ENCODE measurements around the gene NNT. TPM values are rescaled to one million over a fixed set of nuclear protein-coding genes. Genes with fewer than 3 reads are reported as not detected.

Gene NNT
- total RNA-seq, 1 donor from 2014 or later: 56.3 TPM

- Histone ChIP-seq H3K79me2 (ENCODE audit: low read depth) (no peaks in the 10 kb centered on the region), H3F3A (ENCODE audit: low read depth) (no peaks in the 10 kb centered on the region), H3K9me3 (ENCODE audit: low read depth) (no peaks in the 10 kb centered on the region), H3K4me2 (no peak overlapping the region), H3K9ac (no peak overlapping the region), H4K20me1 (ENCODE audit: low read depth) (no peaks in the 10 kb centered on the region), H3K27me3 (no peaks in the 10 kb centered on the region), H3K36me3 (no peaks in the 10 kb centered on the region), H3K27ac (no peak overlapping the region), H2AFZ (replicated peaks) (no peak overlapping the region), H3K4me1 (no peaks in the 10 kb centered on the region), H3K4me3 (no peak overlapping the region)
- Mint-ChIP-seq H3K9me3 (peaks cover 8% of the 10 kb centered on the region), H3K4me3 (no peak overlapping the region), H3K27me3 (ENCODE audit: insufficient read depth, low read depth) (no peaks in the 10 kb centered on the region), H3K36me3 (peaks cover 14% of the 10 kb centered on the region), H3K4me1 (no peaks in the 10 kb centered on the region), H3K27ac (no peak overlapping the region)
- no peak for TF ChIP-seq CTCF (IDR thresholded peaks at IDR 0.05)
- no peak for TF ChIP-seq EZH2phosphoT487 (IDR thresholded peaks at IDR 0.05)
- TF ChIP-seq EZH2 (IDR thresholded peaks at IDR 0.05): no peak
- no peak for DNase-seq (ENCODE audit: low spot score)
Measured at GRCh38 chr5:43675357-43675756, 72.4 kb downstream of the NNT start.

DNA sequence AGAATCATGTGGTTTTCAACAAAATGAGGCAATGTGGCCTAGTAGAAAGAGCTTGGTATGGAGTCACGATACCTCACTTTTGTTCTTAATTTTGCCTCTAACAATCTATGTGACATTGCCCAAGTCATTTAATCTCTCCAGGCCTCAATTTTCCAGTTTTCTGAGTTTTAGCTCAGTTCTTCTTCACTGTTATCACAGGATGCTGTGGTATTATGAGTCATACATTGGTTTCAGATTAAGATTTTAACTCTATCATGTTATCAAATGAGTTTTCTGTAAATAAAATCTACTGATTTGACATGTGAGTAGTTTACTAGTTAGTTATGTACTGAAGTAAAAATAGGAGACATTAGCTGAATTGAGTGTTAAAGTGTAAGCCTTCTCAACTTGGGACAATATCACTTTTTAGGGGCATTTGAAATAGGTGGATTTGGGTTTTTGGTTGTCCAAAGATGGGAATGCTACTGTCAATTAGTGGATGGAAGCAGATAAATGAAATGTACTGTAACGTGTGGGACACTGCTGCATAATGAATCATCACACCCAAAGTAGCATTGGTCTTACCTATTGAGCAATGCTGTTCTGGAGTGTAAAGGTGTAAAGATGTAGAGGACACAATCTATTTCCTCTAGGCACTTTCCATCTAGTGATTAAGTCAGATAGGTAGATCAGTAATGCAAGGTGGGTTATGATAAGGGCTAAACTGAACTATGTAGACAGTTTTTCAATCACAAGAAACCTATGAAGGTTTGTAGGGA lies 73.3 kb downstream of the NNT start:
- no peak overlapping the region for H3K4me3 ChIP-seq
- peaks cover 12% of the 10 kb centered on the region for H3K36me3 Mint-ChIP-seq
- H3K36me3 ChIP-seq: no peaks in the 10 kb centered on the region
- no peaks in the 10 kb centered on the region for H3K4me1 Mint-ChIP-seq
- no peak overlapping the region for H3K27ac ChIP-seq
- H3K4me3 Mint-ChIP-seq: no peak overlapping the region
- TF ChIP-seq CTCF (IDR thresholded peaks at IDR 0.05) (no peak), EZH2 (IDR thresholded peaks at IDR 0.05) (no peak), EZH2phosphoT487 (IDR thresholded peaks at IDR 0.05) (no peak)
- no peaks in the 10 kb centered on the region for H3K9me3 ChIP-seq (ENCODE audit: low read depth)
- DNase-seq (ENCODE audit: low spot score): no peak
- no peaks in the 10 kb centered on the region for H3K27me3 ChIP-seq
- H2AFZ ChIP-seq (replicated peaks): no peak overlapping the region
- H3K4me2 ChIP-seq: no peak overlapping the region
- no peak overlapping the region for H3K9ac ChIP-seq
- no peaks in the 10 kb centered on the region for H4K20me1 ChIP-seq (ENCODE audit: low read depth)
- no peaks in the 10 kb centered on the region for H3K79me2 ChIP-seq (ENCODE audit: low read depth)
- peaks cover 5% of the 10 kb centered on the region for H3K9me3 Mint-ChIP-seq
- no peak overlapping the region for H3K27ac Mint-ChIP-seq
- H3F3A ChIP-seq (ENCODE audit: low read depth): no peaks in the 10 kb centered on the region
- no peaks in the 10 kb centered on the region for H3K4me1 ChIP-seq
- H3K27me3 Mint-ChIP-seq (ENCODE audit: insufficient read depth, low read depth): no peaks in the 10 kb centered on the region

DNA sequence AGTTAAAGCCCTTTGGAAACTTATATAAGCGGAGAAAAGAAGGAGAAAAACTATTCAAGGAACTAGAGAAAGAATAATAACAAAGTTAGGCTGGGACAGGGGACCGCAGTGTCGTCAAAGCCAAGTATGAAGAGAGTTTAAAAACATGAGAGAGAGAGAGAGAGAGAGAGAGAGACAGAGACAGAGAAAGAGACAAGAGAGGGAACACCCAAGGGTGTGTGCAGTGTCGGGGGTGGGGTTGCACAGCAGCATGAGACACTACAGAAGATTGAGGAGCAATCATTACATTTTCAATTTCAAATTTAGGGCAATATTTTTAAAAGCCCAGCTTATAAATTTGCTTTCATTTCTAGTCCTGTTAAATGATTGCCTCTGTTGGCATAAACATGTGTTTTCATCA lies 74.3 kb downstream of the NNT start:
- no peak overlapping the region for H3K9ac ChIP-seq
- H3K27ac ChIP-seq: no peak overlapping the region
- H3K9me3 Mint-ChIP-seq: no peaks in the 10 kb centered on the region
- no peaks in the 10 kb centered on the region for H3K9me3 ChIP-seq (ENCODE audit: low read depth)
- no peak overlapping the region for H3K4me3 Mint-ChIP-seq
- no peak overlapping the region for H2AFZ ChIP-seq (replicated peaks)
- H4K20me1 ChIP-seq (ENCODE audit: low read depth): no peaks in the 10 kb centered on the region
- H3K27me3 Mint-ChIP-seq (ENCODE audit: insufficient read depth, low read depth): no peaks in the 10 kb centered on the region
- no peak overlapping the region for H3K4me2 ChIP-seq
- no peaks in the 10 kb centered on the region for H3K4me1 ChIP-seq
- no peaks in the 10 kb centered on the region for H3K4me1 Mint-ChIP-seq
- H3K4me3 ChIP-seq: no peak overlapping the region
- no peak for DNase-seq (ENCODE audit: low spot score)
- no peak for TF ChIP-seq EZH2 (IDR thresholded peaks at IDR 0.05)
- no peak for TF ChIP-seq CTCF (IDR thresholded peaks at IDR 0.05)
- no peak for TF ChIP-seq EZH2phosphoT487 (IDR thresholded peaks at IDR 0.05)
- H3K27me3 ChIP-seq: no peaks in the 10 kb centered on the region
- H3K36me3 ChIP-seq: no peaks in the 10 kb centered on the region
- no peaks in the 10 kb centered on the region for H3F3A ChIP-seq (ENCODE audit: low read depth)
- H3K36me3 Mint-ChIP-seq: peaks cover 10% of the 10 kb centered on the region
- no peaks in the 10 kb centered on the region for H3K79me2 ChIP-seq (ENCODE audit: low read depth)
- no peak overlapping the region for H3K27ac Mint-ChIP-seq

All from neural progenitor cell (in vitro differentiated cells).